GM18907 (cell line): Measurements from ENCODE around the gene MBNL2.

Source experiments
- ATAC-seq: cut with Tn5 transposase; IDR thresholded peaks from one replicate; pipeline ENCODE4 v1.9.1; 2021; ENCODE audit warnings: mild to moderate bottlenecking, moderate library complexity; ENCODE audit not compliant: unreplicated experiment

MBNL2 gene

DNA sequence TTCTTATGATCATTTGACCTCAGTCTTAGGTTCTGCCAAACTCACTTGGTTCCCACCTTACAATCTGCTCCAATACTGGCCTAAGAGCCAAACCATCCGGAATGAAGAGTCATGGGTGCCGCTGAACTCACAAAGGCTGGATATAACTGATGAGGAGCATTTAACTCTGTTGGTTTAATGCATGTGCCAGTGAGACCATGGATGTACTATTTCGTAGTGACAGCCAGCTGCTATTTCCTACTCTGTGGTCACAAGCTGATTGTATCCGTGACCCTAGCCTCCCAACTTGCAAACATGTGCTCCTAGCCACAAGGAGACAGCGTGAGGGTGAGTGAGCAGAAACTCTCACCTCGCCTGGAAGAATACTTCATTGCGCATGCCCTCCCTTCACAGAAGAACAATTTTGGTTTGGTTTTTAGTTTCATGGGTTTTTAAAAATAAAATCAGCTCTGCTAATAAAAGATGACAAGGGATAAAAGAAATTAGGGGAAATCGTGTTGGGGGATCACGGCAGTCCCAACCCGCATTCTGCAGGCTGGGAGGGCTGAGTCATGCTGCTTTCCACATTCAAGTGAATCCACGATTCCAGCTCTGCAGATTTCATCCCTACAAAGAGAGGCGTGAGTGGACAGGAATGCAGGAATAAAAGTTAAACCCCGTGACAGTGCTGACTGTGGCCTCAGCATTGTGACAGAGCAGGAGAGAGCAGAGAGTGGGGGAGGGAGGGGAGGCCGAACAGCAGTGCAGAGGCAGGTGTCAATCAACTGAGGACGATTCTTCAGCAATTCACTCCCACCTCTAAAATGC, 145.1 kb downstream of the MBNL2 start:
- ATAC-seq: no peak

DNA sequence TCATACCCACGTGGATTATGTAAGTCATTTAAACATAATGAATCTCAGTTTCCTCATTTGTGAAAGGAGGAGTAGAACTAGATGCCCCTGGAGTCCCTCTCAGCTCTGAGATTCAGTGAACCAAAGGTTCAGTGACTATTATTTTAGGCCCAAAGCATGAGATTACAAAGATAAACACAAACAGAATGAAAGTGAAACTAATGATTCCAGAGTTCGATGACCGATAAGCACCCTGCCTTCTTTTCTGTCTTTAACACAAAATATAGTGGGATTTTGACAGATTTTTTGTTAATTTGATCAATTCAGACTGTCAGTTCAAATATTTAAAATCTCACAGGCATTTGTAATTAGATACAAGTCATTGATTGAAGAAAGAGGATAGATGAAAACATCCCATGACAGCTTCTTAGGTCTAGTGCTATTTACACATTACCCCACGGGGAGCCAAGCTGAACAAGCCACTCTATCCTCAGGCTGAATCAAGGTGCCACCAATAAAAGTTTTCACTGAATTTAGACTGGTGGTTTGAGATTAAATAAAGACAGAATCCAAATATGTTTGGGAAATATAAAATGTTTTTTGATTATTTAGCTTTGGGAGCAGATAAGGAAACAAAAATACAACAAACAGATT, 147.2 kb downstream of the MBNL2 start:
- ATAC-seq: peak; percentile 78

DNA sequence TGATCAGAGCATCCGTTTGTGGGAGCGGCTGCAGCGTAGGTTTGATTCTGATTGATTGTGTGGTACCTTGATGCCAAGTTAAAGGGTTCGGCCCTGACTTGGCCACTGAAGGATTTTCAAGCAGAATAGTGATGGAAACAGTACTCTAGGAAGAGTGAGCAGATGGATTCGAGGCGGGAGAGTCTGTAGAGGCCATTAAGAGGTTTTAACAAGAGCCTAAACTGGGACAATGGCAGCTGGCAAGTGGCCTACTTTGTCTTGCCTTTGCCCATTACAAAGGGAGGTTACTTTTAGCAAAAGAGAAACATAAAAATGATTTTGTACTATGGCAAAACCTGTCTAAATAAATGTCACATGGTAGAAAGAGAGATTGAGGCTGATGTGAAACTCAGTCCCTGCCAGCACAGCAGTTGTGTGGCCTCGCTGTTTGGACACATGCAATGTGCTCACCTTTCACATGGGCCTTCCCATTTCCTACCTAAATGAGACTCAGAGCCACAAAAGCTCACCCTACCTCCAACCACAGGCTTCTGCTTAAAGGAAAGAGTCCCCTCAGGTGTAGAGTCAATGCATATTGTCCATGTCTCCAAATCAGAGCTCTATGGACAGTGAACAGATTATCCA, 149.5 kb downstream of the MBNL2 start:
- no peak for ATAC-seq

DNA sequence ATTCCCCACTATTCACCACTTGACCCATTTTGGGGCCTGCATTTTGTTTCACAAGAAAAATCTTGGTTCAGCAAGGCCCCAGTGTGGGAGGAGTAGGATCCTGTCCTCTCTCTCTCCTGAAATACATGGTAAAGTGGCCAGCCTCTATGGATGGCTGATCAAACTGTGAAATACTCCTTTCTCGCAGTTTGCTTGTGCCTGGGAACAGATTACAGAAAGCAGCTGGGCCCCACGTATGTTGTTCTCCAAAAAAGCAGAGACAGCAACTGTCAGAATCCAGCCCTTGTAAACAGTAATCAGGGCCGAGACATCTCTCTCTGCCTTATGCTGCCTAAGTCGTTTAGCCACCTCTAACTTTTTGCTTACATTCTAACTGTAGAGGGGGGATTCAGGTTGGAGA, 150.8 kb downstream of the MBNL2 start:
- no peak for ATAC-seq

DNA sequence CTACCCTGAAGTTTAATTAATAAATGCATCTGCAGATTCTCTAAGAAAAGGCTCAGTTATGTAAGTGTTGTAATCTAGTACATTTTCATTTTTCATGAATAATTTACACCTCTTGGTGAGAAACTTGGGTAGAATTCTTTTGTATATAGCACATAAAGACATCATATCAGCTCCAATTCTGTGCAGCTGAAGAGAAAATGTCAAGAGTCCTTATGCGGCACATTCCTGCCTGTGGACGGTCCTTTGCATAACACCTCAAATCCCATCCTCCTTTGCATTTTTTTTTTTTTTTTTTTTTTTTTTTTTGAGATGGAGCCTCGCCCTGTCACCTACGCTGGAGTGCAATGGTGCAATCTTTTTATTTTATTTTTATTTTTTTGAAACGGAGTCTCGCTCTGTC, 151.7 kb downstream of the MBNL2 start:
- ATAC-seq: no peak

DNA sequence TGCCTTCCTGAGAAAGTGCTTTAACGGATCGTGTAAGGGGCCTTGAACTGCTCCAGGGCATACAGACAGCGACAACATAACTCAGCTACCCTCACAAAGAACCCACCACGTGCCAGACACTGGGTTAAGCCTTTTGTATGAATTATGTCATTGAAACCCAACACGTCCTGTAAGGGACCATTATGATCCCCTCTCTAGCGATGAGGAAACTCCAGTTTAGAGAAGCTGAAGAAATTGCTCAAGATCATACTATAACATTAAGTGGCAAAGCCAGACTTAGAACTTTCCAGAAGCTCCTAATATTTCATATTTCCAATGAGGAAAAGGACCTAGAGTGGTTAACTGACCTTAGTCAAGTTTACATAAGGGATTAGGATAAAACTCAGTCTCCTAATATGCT, 154.8 kb downstream of the MBNL2 start:
- no peak for ATAC-seq

DNA sequence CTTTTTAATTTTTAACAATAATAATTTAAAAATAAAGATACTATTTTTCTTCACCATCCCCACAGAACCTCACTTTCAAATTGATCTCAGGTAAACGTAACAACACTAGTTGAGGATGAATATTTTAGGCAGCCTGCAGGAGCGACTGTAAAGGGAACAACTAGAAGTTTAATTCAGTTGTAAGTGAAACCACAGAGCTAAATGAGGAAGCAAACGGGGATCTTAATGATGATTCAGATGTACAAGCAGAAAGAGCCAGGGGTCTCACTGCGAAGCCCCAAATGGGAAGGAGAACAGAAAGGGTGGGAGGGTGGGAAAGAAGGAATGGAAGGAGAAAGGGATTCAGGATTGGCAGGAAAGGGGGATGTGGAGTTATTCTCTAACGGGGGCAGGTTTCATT, 157.3 kb downstream of the MBNL2 start:
- ATAC-seq: no peak

DNA sequence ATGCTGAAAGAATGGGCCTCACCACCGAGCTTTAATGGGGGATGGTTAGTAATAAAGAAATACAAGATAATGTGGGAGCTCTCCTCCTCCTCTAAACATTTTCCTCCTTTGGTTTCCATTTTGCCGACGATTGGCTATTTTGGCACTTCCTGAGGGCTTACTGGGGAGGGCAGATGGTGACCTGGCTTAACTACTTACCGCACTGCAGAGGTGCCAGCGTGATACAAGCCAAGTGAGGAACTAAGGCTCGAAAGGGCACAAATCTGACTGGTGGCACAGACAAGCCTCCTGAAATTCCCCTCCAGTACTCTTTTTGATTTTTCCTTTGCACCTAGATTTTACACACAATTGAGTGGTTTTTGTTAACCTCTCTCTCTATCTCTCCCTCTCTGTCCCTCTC, 158.6 kb downstream of the MBNL2 start:
- ATAC-seq: no peak

DNA sequence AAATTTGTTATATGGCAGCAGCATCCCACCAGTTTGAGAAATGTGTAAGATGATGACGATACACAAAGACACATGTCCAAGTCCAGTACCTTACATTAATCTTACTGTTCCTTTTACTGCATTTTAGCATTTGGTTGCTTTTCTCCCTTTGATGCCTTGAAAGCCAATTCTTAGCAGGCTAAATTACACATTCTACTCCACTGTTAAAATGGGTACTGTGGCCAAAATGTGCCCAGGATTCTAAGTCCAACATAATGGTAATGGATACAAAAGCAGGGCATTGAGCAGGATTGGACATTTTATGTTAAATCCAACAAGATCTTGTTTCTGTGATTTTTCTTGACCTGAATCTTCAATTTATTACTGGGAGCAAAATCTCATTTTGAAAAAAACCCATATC, 159.1 kb downstream of the MBNL2 start:
- ATAC-seq: no peak

DNA sequence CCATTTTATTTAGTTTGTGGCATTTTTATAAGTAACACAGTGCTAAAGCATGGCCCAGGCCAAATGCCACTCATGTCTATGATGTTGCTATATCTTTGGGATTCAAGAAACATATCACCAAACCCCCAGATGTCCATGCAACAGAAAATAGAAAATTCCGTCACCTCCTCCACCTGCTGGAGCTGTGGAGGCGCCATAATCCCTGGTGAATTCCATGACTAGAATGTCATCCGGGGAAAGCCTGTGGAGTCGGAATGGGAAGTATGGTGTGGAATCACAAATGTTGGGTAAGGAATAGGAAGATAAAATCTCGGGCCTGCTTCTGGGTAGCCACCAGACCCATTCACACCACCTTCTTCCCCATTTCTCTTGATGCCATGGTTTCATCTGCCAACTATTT, 160.1 kb downstream of the MBNL2 start:
- ATAC-seq: no peak

DNA sequence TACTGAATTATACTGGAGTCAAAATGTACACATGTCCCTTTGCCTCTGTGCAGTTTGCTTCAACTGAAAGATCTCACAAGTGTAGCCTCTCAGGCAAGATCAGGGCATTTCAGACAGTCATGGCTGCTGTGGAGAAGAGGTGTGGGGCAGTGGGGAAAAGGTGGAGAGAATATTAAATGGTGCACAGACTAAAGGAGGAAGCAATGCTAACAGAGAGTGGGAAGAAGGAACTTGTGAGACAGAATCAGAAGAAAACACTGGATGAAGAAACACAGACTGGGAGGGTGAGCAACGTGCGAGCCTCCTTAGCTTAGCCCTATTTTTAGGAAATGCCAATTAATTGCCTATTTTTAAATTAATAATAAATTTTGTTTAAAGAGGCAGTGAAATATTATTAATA, 162.2 kb downstream of the MBNL2 start:
- no peak for ATAC-seq

DNA sequence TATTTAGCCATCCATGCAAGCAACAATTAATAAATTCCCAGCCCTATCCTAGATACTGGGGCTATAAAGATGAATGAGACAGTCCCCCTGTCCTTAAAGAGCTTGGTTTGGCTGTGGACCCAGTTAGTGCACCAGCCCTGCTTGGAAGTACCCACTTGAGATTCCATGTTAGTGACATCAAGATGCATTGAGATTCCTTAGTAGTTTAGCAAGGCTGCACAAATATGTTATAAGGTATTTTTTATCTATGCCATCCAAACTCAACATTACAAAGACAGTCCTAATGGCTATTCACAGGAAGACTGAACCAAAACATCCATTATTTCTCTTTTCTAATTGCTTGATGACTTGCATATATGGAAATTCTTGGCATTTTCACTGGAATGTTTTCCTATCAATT, 163.0 kb downstream of the MBNL2 start:
- no peak for ATAC-seq

DNA sequence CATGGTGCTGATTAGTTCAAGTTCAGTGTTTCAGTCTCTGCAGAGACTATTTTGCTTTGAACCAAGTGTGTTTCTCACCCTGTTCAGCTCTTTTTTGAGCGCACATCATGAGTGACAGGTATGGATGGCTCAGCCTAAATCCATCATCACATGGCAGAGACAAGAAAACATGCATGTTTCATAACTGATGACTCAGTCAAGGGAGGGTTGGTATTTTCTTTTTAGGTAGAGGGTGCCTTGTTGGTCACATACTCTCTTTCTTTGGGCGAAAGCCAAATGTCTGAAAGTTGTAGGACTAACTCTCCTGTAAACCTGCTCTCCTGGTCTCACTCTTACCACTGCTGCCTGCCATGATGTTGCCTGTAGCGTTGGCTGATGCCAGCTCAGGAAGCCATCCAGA, 163.7 kb downstream of the MBNL2 start:
- ATAC-seq: no peak

DNA sequence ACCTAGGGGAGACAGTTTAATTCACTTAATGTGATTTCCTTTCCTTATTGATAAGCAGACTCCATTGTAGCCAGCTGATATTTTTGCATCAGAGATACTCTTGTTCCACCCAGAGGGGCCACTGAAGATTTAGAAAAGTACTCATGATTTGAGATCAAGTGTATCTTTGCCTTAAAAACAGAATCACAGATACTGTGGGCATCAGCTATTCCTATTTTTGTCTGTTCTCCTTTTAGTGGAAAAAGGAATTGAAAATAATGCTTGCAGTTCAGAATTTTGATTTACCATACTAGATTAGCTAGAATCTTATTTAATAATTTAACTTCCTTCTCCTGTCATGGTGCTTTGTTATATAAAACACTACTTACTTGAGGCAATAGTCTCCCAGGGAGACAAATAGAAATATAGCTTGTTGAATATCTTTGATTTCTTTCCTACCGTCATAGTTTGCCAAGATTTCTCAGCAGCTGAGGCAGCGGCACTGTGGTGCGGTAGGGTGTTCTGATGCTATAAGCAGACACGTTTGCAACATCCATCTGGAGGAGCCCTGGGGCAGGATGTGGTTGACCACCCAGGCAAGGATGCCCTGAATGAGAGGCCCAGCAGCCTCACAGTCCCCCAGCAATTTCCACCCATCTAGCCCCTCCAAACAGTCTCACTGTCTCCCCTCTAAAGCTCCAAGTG, 164.8 kb downstream of the MBNL2 start:
- ATAC-seq: peak; percentile 66

DNA sequence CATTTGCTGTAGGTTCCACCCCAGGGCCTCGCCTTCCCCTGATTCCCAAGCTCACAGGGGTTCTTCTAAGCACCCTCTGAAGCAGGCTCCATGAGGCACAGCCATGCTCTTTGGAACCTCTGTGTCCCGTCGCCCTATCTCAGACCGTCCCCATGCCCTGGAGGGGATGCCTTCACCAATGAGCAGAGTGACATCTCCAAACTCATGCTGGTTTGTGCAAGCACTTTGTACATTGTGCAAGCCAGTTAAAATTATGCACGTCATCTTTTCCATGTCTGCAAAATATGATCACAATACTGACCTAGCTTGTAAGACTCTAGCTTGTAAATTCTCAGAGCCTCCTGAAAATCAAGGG, 165.3 kb downstream of the MBNL2 start:
- no peak for ATAC-seq

DNA sequence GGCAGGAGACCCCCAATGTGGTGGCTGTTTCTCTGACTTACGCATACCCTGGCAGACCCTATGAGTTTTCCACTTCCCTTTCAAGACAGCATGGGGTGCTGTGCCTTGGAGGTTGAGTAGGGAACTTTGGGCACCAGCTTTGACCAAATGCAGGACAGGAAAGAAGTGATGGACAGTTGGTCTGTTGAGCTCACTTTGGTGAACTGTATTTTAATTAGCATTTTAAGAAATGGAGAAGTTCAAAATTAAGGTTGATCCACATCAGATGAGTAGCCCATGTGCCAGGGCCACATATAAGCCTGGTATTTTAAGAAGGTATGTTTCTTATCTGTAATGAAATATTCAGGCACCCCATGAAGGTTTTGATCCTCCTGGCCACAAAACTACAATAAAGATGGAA, 165.8 kb downstream of the MBNL2 start:
- no peak for ATAC-seq

DNA sequence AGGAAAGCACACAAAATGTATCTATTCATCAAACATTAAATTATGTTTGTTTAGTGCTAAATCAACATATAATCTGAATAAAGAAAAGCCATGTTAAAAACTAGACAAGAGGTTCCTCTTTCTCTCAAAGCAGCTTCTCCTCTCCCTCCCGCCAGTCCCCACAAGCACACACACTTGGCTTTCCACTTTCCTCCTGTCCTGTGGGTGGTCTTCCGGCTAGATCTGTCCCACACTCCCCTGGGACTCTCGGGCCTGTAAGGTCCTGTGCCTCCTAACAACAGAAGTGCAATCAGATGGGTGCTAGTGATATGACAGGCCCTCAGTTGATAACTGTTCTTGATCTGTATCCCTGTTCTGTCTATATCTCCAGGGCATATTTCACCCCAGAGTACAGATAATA, 166.2 kb downstream of the MBNL2 start:
- ATAC-seq: peak; percentile 53

DNA sequence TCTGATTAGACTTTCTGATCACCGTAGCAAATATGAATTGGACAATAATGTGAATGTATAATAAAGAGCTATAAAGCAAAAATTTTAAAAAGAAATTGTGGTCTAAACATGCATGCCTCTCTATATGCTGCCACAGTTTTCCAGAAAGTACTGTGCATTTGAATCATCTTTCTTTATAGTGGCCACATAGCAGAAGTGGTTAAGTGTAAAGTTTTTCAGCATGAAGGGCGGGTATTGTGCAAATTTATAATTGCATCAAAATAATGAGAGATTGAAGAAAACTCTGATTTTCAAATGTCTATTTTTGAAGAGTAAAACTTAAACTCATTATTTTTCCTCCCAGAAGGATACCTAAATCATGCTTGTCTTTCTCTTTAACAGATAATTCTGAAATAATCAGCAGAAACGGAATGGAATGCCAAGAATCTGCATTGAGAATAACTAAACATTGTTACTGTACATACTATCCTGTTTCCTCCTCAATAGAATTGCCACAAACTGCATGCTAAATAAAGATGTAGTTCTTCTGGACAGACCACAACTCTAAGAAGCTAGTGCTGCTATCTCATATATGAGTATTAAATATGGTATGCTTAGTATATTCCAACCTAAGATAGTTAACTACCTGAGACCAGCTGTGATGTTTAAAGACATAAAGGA, 168.9 kb downstream of the MBNL2 start:
- ATAC-seq: no peak

DNA sequence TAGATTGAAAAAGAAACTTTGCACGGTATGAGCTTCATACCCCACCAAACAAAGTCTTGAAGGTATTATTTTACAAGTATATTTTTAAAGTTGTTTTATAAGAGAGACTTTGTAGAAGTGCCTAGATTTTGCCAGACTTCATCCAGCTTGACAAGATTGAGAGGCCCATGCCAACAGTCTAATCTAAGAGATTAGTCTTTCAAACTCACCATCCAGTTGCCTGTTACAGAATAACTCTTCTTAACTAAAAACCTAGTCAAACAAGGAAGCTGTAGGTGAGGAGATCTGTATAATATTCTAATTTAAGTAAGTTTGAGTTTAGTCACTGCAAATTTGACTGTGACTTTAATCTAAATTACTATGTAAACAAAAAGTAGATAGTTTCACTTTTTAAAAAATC, 169.9 kb downstream of the MBNL2 start:
- no peak for ATAC-seq

DNA sequence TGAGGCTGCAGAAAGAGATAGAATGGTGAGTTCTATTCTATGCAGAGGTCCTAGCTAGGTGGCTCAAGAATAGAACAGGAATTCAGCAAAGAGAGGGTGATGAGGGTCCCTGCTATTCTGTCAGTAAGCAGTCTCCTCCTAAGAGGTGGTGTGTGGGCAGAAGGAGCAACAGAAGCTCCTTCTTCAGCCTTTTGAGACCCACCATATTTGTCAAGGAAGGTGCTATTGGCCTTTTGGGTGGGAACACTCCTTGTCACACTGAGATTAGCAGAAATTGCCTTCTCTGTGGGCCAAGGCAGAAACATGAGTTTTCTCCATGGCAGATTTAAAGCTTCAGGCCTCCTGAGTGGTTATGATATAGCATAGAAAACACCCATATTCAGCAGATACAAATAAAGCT, 172.4 kb downstream of the MBNL2 start:
- ATAC-seq: no peak

DNA sequence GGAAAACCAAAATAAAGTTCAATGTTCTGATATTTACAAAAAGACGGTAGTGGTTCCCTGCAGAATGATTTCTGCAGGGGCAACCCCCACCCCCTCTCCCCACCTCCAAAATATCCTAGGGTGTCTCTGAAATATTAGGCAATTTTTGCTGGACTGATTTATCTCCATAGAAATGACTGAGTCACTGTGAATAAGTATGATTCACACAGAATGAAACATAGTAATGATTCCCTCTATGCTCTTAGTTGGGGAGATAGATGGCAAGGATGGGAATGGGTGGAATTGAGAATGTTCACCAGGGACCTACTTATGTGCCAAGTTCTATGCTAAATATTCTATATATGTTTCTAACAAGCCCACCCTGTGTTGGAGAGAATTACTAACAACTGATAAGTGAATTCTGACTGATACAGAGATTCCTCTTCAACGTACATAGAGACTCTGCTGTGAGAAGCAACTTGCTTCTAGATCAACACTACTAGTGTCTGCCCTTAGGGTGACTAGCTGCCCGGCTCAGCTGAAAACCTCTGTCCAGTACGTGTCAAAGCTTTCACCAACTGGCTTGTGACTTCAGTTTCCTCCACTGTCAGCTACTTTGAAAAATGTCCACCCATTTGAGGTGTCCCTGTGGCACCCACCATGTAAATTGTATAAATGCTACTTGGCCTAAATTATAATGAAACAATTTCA, 173.5 kb downstream of the MBNL2 start:
- ATAC-seq: no peak
